ENCODE results near the gene TGFB3. TPM values are rescaled to one million over a fixed set of nuclear protein-coding genes. Genes with fewer than 3 reads are reported as not detected.

The TGFB3 gene
- total RNA-seq, 1 donor from 2014 or later: 19.2 TPM

DNA sequence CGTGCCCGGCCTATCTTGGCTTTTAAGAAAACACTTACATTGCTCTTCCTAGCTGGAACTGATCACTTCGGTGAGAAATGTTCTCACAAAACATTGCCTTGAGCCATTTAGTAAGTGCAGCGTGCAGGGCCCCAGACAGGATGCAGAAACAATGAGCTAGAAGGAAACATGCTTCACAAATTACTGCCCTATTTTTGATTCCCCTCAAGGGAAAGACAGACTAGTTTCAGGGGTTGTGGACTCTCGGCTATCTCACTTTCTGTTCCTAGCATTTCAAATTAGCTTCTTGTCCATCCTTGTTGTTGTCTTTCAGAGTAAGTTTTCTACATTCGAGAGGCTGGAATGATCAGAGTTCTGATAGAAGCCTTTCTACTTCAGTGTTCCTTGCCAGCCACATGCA, 21.6 kb downstream of the TGFB3 start:
- Histone ChIP-seq H3K27ac (no peak overlapping the region), H3K4me3 (no peak overlapping the region), H3K4me1 (no peaks in the 10 kb centered on the region), H3K36me3 (peaks cover 0 to 30% of the 10 kb centered on the region in 2 donors), H3K9me3 (no peaks in the 10 kb centered on the region), H3K27me3 (no peaks in the 10 kb centered on the region)
- intact Hi-C loops (cut with DNase I): no loop called here
- no peak for DNase-seq (ENCODE audit: extremely low spot score in 2 of 2)
- TF ChIP-seq POLR2A (IDR thresholded peaks at IDR 0.05) (no peak), POLR2AphosphoS5 (IDR thresholded peaks at IDR 0.05; ENCODE audit: insufficient read depth in 1 of 2, low read depth in 1 of 2) (no peak)
- TF ChIP-seq, protein P1, sequence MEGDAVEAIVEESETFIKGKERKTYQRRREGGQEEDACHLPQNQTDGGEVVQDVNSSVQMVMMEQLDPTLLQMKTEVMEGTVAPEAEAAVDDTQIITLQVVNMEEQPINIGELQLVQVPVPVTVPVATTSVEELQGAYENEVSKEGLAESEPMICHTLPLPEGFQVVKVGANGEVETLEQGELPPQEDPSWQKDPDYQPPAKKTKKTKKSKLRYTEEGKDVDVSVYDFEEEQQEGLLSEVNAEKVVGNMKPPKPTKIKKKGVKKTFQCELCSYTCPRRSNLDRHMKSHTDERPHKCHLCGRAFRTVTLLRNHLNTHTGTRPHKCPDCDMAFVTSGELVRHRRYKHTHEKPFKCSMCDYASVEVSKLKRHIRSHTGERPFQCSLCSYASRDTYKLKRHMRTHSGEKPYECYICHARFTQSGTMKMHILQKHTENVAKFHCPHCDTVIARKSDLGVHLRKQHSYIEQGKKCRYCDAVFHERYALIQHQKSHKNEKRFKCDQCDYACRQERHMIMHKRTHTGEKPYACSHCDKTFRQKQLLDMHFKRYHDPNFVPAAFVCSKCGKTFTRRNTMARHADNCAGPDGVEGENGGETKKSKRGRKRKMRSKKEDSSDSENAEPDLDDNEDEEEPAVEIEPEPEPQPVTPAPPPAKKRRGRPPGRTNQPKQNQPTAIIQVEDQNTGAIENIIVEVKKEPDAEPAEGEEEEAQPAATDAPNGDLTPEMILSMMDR (IDR thresholded peaks at IDR 0.05): no peak

DNA sequence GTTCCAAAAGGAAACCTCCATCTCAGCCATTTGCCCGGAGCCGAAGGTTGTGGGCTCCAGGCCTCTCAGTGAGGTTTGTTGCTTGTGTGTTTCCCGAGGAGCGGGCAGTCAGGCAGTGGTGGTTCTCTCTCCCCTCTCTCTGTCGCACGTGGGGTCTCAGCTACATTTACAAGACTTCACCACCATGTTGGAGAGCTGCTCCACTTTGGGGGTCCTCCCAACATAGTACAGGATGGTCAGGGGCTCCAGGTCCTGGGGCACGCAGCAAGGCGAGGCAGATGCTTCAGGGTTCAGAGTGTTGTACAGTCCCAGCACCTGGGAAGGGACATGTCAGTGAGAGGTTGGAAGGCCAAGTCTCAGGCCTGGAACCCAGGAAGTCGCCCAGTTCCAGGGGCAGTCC, 22.8 kb downstream of the TGFB3 start:
- DNase-seq (ENCODE audit: extremely low spot score in 2 of 2): no peak
- Histone ChIP-seq H3K36me3 (peaks cover 0 to 21% of the 10 kb centered on the region in 2 donors), H3K27ac (no peak overlapping the region), H3K27me3 (no peaks in the 10 kb centered on the region), H3K4me3 (no peak overlapping the region), H3K4me1 (no peaks in the 10 kb centered on the region), H3K9me3 (no peaks in the 10 kb centered on the region)
- intact Hi-C loops (cut with DNase I): no loop called here
- TF ChIP-seq POLR2AphosphoS5 (IDR thresholded peaks at IDR 0.05; ENCODE audit: insufficient read depth in 1 of 2, low read depth in 1 of 2) (no peak), POLR2A (IDR thresholded peaks at IDR 0.05) (no peak)
- TF ChIP-seq, protein P1 (IDR thresholded peaks at IDR 0.05): no peak

DNA sequence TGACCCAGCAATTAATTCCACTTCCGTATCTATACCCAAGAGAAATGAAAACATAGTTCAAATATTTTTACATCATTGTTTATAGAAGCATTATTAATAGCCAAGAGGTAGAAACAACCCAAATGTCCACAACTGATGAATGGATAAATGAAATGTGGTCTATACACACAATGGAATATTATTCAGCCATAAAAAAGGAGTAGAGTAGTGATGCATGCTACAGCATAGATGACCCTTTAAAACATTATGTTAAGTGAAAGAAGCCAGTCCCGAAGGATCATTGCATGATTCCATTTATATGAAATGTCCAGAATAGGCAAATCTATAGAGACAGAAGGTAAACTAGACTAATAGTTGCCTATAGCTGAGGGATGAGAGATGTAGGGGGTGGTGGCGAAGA, 29.3 kb downstream of the TGFB3 start:
- H3K36me3 ChIP-seq: no peaks in the 10 kb centered on the region
- TF ChIP-seq, protein P1 (IDR thresholded peaks at IDR 0.05): no peak
- TF ChIP-seq POLR2AphosphoS5 (IDR thresholded peaks at IDR 0.05; ENCODE audit: insufficient read depth in 1 of 2, low read depth in 1 of 2) (no peak), POLR2A (IDR thresholded peaks at IDR 0.05) (no peak)
- intact Hi-C loops (cut with DNase I): no loop called here
- no peaks in the 10 kb centered on the region for H3K9me3 ChIP-seq
- no peak overlapping the region for H3K4me3 ChIP-seq
- H3K27ac ChIP-seq: no peak overlapping the region
- no peaks in the 10 kb centered on the region for H3K27me3 ChIP-seq
- DNase-seq (ENCODE audit: extremely low spot score in 2 of 2): no peak
- no peaks in the 10 kb centered on the region for H3K4me1 ChIP-seq

DNA sequence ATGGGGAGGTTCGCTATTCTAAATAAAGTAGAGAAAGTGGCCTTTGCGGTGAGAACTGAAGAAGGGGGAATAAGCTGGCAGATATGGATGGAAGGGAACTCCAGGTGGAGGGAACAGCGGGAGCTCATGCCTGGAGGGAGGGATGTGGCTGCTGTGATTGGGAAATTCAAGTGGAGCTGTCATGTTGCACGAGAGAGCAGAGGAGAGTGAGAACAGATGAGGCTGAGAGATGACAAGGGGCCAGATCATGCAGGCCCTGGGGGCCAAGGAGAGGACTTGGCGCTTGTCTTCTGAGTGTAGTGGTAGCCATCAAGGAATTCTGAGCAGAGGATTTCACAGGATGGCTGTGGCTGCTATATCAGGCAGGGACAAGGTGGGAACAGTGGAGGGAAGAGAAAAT, 35.0 kb downstream of the TGFB3 start:
- intact Hi-C loops (cut with DNase I): no loop called here
- Histone ChIP-seq H3K36me3 (no peaks in the 10 kb centered on the region), H3K4me3 (no peak overlapping the region), H3K4me1 (no peaks in the 10 kb centered on the region), H3K27me3 (no peaks in the 10 kb centered on the region), H3K27ac (no peak overlapping the region), H3K9me3 (no peaks in the 10 kb centered on the region)
- no peak for TF ChIP-seq POLR2A (IDR thresholded peaks at IDR 0.05)
- TF ChIP-seq POLR2AphosphoS5 (IDR thresholded peaks at IDR 0.05; ENCODE audit: insufficient read depth in 1 of 2, low read depth in 1 of 2): no peak
- TF ChIP-seq, protein P1 (IDR thresholded peaks at IDR 0.05): no peak
- no peak for DNase-seq (ENCODE audit: extremely low spot score in 2 of 2)

DNA sequence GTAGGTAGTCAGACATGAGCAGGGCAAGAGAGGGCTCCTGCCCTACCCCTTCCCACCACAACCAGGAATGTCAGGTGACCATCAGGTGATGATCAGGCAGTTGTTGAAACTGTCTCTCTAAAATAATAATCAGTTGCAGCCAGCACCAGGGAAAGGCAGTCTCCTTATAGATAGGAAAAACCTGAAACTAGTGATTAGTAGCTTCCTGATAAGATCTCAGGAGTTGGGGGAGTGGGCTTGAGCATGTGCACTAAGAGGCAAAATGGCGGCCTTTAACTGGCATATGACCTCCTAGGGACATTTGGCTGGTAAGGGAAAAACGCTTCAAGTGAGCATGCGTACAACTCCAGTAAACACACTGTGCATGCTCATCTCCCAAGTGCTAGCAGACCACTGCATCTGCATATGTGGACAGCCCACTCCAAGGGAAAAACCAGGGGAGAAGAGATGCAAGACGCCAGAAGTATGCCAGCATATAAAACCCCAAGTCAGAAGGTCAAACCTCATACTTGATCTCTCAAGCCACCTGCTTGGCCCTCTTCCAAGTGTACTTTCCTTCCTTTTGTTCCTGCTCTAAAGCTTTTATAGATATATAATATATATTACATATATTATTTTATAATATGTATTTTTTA, 37.1 kb downstream of the TGFB3 start:
- no peaks in the 10 kb centered on the region for H3K9me3 ChIP-seq
- TF ChIP-seq, protein P1 (IDR thresholded peaks at IDR 0.05): no peak
- no peak for TF ChIP-seq POLR2A (IDR thresholded peaks at IDR 0.05)
- TF ChIP-seq POLR2AphosphoS5 (IDR thresholded peaks at IDR 0.05; ENCODE audit: insufficient read depth in 1 of 2, low read depth in 1 of 2): no peak
- no peaks in the 10 kb centered on the region for H3K4me1 ChIP-seq
- H3K36me3 ChIP-seq: no peaks in the 10 kb centered on the region
- no peak overlapping the region for H3K27ac ChIP-seq
- DNase-seq (ENCODE audit: extremely low spot score in 2 of 2): no peak
- intact Hi-C loops (cut with DNase I): no loop called here
- no peaks in the 10 kb centered on the region for H3K27me3 ChIP-seq
- no peak overlapping the region for H3K4me3 ChIP-seq

All from vagina (tissue), 2 donors.